NCI-H1417 (cell line): Measurements from ENCODE around the gene CORO1C.
"Not testable (repeated sequence)": the region's sequence is repeated elsewhere in the genome, so short reads cannot be mapped to it uniquely, and the experiment has no call there.

Experiments used
- DNase-seq, 3 experiments: peaks; one replicate each; lab custom pipeline; 2025; lab: John Stamatoyannopoulos, UW

CORO1C gene

DNA sequence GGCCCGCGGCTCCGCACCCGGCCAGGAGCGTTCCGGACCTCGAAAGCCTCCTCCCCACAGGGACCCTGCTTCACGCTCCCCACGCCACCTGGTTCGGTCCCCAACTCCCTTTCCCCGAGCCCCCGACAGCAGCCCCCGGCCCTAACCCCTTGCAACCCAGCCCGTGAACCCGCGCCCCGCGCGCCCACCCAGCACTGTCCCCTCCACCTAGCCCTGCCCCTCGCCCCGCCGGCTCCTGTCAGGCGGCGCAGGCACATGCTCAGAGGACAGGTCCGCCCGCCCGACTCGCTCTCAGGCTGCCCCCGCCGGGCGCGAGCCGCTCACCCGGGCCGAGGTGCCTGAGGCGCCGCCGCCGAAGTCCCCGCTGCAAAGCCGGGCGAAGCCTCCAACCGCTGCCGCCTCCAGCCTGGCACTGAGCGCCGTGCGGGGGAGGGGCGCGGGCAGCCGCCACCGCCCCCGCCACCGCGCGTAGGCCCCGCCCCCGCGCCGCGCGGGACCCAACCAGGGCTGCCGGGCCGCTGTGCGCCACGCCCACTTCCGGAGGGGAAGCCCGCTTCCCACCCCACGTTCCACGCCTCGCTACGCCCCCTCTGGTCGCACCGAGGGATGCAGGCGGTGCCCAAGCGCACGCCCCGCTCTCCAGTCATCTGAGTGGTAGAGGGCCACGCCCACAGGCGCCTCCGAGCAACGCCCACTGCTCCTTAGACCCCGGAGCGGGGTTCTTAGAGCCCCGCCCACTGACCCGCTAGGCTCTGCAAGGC, at the start of gene CORO1C:
Gene CORO1C, minus strand, starts transcription at position 414 of the 761 bp plus-strand sequence. CDS start 30,200 bp downstream, outside the sequence.
- DNase-seq, result peak; percentile 99

DNA sequence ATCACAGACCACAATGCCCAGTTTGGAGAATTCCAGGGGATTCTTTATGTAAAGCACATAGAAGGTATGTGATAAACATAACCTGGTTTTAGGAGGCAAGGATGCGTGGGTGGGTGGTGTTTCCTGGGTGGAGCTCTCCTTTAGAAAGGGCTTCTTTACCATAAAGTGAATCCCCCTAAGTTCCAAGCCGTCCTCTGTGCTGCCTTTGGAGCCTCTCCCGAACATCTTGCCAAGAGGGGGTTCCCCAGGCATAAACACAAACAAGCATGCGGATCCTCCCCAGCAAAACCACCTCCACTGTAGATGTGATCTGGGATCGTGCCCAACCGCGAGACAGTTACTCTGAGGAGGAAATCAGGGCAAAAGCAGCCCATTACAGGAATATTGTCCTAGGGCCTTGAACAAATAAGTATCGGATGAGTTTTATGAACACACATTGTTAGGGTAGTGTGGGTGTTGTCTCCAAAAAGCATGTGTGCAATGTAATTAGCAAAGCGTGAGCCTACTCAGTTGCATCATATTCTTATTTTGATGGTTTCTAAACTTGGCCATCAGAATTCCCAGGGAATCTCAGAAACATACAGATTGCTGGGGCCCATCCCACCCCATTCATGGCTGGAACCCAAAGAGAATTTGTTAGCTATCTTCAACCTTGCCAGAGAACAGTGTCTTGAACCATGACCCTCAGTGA, 48.8 kb upstream of the CORO1C start:
- DNase-seq, result no peak

DNA sequence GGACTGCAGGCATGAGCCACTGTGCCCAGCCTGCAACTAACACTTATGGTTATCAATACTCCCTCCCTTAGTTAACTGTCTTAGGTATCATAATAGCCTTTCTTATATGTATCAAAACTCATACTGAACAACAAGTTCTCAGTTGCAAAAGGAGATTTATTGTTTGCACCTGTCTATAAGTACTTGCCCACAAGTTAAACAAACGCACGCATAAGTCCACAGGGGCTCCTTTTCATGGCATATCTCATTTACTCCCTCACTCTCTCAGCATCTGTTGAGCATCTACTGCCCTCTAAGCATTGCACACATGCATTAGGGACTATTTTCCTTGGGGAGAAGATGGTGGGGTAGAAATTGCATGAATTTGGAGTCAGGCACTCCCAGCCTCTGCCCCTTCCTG, 46.7 kb upstream of the CORO1C start:
- peak; percentile 14 to 79 (median 52) for DNase-seq

DNA sequence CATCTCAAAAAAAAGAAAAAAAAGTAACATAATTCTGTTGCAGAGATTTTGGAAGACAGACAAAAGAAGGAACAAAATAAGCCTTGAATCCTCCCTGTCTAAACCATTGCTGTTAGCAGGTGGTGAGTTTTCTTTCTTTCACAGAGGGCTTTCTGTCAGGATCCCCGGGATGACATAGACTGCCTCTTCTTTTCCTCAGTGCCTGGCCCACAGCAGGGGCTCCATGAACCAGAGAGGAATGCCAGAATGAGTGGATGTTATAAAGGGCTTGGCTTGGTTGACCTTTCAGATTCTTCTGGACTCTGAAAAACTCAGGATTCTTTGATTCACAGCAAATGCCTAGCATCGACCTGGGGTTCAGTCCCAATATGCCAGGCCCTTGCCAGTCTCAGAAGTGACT, 45.8 kb upstream of the CORO1C start:
- DNase-seq, result no peak

DNA sequence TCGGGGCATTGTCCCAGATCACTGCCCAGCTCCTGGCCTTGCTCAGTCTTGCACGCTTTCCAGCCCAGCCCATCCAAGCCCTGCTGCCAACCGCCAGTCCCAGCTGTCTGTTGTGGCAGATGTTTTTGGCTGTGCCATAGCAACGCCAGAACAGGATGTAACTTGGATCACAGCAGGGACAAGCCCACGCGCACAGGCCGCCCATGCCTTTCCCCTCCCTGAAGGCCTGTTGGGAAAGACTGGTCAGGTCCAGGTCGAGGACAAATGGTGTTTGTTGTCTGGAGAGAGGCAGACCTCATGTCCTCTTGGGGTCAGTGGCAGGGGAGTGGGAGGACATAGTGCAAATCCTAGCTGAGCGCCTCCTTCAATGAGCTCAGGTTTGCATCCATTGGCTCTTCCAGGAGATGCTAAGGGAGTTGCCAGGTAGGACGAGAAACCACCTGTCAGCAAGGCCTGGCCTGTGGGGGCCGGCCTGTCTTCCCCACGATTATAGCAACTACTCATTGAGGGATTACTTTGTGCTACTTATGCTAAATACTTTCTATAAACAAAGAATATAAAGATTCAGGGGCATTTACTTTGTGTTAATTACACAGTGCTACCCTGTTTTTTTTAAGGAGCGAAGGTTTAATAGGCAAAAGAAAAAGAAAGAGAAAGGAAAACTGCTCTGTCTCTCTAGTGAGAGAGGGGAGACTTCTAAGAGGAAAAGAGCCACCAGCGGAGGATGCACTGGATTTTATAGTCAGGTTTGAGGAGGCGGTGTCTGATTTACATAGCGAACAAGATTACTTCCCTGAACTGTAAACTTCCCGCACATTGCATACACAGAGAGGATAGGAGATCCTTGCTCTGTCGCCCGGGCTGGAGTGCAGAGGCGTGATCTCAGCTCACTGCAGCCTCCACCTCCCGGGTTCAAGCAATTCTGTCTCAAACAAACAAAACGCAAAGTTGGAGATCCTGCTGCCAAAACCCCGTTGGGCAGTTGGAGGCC, 42.8 kb upstream of the CORO1C start:
- DNase-seq, result peak; percentile 25 to 90 (median 73)

DNA sequence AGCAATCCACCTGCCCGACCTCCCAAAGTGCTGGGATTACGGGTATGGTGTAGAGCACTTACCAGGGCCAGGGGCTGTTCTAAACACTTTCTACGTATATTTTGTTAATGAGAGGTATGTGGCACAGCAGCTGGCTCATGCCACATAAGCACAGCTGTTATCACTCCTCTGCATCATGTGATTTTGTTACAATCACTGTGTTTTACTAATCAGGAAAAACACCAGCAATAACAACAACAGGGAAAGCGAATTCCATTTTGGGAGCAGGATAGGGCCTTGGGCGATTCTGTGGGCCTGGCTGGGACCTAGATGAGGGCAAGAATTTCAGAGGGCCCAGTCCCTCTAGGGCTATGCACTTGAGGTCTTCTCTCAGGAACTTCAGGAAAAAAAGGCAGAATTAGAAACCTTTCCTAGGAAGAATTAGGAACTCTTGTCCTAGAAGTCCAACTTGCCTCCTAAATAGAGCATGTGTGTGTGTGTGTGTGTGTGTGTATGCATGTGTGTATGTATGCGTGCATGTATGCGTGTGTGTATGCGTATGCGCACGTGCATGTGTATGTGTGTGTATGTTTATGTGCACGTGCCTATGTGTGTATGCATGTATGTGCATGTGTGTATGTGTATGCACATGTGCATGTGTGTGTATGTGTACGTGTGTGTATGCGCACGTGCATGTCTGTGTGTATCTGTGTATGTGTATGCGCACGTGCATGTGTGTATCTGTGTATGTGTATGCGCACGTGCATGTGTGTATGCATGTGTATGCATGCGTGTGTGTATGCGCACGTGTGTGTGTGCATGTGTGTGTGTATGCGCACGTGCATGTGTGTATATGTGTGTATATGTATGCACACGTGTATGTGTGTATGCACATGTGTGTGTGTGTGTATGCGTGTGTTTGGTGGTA, 41.8 kb upstream of the CORO1C start:
- DNase-seq, result peak in 1 of 3 experiments; percentile 24

DNA sequence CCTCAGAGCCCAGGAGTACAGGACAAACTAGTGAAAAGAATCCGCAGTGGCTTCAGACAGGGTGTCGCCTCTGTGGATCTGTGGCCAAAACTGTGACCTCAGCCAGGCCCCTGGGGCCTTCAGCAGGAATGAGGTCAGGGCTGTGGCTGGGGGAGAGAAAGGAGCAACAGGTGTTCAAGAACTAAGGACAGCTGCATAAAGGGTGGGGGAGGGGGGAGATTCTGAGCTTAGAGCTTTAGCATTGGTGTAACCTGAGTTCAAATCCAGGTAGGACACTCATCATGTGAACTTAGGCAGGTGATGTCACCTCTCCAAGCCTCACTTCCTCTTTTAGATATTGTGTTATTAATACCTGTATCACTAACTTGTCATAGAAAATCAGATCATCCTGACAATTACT, 40.9 kb upstream of the CORO1C start:
- DNase-seq, result peak in 2 of 3 experiments; percentile 10 to 62

DNA sequence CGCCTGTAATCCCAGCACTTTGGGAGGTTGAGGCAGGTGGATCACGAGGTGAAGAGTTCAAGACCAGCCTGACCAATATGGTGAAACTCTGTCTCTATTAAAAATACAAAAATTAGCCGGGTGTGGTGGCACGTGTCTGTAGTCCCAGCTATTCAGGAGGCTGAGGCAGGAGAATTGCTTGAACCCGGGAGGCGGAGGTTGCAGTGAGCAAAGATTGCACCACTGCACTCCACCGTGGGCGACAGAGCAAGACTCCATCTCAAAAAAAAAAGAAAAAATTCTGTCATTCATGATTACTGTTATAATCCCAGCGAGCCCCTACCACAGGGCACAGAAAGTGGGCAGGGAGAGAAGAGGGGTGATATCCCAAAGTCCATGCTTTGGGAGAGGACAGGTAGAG, 40.5 kb upstream of the CORO1C start:
- DNase-seq, result not testable (repeated sequence)

DNA sequence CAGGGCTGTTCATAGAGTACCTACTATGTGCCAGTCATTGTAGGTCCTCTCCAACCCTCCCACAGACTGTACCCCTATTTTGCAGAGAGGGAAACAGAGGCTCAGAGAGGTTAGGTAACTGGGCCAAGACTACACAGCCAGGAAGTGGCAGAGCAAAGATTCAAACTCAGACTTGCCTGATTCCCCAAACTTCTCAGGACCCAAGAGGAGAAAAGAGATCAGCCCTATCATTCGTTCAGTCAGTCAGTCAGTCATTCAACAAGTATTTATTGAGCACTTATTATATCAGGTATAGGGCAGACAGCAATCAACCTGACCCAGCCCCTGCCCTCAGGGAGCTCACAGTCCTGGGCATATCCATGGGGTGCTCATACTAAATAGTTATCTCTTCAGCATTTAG, 39.6 kb upstream of the CORO1C start:
- DNase-seq, result no peak

DNA sequence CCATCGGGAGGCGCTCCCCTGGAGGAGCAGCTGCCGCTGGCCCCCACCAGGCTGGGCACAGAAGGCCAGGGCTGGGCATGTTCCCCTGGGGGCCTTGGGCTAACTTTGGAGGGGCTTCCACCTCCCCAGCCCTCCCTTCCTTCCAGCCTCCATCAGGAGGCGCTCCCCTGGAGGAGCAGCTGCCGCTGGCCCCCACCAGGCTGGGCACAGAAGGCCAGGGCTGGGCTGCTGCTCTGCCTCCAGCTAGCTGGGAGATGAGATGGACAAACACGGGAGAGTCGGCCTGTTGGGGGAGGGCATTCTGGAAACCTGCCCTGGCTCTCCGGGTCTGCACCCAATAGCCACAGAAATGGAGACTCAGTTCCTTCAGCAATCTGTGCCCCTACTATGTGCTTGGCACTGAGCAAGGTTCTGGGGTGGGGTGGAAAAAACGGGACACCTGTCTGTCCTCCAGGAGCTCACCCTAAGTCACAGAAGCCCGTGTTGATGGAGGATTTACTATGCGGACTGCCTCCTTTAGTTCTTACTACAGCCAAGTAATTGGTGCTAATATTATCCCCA, 39.0 kb upstream of the CORO1C start:
- no peak for DNase-seq

DNA sequence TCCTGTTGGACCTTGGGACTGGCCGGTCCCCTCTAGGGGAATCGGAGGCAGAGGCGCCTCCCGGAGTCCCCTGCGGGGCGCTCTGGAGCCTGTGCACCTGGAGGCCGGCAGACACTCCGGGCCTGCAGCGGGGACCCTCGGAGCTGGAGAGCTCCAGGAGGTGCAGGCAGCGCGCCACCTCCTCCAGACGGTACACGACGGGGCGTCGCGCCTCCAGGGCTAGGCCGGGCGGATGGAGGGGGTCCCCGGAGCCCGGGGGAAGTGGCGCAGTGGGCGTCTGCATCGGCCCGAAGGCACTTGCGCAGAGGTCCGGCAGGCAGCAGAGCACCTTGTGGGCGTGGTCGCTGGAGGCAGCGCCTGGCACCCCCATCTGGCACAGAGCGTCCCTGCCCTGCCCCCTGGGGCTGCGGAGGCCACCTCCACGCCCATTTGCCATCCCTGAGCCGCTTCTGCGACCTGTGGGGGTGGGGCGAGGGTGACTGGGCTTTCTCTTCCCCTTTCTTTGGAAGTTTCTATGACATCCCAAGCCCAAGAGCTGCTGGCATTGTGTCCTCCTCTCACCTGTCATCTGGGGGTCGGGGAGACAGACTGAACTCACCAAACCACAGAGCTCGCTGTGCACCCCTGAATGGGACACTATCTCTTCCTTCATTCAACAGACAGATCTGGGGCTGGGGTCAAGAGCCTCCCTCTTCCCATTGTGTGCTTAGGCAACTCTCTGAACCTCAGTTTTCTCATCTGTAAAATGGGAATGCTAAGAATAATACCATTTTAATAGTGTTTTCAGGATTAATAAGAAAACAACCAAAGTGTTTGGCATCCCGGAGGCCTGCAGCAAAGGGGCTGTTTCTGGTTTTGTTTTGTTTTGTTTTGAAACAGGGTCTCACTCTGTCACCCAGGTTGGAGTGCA, 37.5 kb upstream of the CORO1C start:
- peak in 2 of 3 experiments; percentile 84 to 89 for DNase-seq

DNA sequence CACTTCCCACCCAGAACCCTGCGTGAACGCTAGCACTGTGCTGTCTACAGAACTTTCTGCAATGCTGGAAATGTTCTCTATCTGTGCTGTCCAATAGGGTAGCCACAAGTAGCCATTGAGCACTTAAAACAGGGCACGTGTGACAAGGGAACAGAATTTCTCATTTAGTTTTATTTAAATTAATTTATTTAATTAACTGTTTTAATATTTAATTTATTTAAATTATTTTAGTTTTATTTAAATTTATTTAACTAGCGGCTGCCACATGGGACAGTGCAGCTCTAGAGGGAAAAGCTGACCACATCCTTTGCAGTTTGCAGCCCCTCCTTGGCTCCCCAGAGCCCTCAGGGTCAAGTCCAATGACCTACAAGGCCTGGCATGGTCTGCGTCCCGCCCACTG, 35.0 kb upstream of the CORO1C start:
- no peak for DNase-seq

DNA sequence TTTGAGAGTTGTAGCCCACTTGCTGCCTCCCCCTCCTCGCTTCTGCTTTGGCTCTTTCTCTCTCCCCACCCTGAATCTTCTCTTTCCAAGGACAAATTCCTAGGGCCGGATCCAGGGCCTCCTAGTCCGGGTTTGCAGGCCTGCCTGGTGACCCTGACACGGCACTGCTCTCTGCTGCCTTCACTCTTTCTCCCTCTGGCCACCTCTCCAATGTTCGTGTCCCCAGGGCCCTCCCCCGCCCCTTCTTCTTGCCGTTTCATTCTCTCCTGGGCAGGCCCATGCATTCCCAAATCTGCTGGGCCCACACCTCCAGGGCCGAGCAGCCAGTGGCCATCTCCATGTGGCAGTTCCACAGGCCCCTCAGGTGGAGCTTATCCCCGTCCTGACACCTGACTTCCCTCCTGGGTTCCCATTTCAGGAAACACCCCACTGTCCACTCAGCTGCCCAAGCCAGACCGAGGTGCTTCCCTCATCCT, 34.0 kb upstream of the CORO1C start:
- DNase-seq, result no peak

DNA sequence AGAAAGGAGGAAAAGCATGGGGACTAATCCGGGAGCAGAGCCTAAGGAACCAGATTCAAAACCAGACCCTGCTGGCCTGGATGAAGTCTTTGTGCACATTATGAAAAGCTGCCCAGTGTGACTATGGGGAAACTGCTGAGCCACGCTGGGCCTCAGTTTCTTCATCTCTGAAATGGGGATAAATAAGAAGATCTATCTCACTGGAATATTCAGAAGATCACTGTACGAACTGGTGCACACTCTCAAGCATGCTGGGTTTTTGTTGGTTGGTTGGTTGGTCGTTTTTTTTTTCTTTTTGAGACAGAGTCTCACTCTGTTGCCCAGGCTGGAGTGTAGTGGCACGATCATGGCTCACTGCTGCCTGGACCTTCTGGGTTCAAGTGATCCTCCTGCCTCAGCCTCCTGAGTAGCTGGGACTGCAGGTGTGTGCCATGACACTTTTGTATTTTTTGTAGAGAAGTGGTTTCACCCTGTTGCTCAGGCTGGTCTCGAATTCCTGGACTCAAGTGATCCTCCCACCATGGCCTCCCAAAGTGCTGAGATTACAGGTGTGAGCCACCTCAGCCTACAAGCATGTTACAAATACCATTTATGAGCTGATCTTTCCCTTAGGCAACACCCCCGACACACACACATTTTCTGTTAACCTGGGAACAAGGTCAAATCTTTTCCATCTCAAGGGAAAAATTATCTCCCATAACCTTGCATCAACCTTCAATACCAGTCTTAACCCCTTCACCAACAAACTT, 33.4 kb upstream of the CORO1C start:
- DNase-seq, result no peak

DNA sequence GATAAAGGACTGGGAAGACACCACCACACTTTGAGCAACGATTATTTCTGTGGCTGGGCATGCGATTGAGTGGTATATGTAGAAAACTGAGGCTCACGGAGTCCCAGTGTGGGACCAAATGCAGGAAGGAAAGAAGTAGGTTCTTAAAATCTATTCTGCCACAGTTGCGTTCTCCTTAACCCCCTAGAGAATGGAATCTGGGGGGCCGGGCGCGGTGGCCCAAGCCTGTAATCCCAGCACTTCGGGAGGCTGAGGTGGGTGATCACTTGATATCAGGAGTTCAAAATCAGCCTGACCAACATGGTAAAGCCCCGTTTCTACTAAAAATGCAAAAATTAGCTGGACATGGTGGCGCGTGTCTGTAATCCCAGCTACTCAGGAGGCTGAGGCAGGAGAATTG, 29.9 kb upstream of the CORO1C start:
- no peak for DNase-seq

DNA sequence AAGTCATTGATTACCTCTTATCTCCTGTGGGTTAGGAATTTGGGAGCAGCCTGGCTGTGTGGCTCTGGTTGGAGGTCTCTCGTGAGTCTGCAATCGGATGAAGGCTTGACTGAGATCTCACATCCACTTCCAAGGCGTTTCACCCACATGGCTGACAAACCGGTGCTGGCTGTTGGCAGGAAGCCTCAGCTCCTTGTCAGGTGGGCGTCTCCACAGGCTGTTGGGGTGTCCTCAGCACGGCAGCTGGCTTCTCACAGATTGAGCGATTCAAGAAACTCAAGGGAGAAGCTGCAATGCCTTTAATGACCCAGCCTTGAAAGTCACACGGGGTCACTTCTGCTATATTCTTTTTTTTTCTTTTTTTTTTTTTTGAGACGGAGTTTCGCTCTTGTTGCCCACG, 28.6 kb upstream of the CORO1C start:
- DNase-seq, result no peak

DNA sequence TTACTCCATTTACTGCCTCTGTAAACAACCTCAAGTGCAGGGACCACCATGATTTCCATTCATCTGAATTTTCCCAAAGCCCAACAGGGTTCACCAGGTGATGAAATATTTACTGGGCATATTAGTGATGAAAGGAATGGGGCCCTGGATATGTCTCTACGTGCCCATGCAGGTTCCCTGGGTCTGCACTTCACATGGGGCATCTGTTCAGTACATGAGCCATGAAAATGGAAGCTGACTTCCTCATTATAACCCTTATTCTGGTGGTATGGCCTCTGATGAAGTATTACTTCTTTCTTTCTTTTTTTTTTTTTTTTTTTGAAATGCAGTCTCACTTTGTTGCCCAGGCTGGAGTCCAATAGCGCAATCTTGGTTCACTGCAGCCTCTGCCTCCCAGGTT, 26.5 kb upstream of the CORO1C start:
- peak in 2 of 3 experiments; percentile 22 to 57 for DNase-seq

DNA sequence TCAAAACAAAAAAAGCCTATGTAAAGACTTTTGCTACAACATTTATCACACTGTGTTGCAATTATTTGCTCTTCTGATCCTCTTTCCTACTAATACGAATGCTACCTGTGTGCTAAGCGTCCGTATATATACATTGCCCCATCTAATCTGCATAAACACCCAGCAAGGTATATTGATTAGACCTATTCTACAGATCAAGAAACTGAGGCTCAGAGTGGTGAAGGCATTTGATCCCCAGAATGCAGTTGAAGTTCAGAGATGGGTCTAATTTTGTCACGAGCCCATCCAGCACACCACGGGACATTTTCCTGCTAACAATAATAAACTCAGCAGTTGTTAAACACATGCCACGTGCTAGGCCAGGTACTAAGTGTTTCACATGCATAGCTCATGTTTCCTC, 25.1 kb upstream of the CORO1C start:
- DNase-seq, result no peak

DNA sequence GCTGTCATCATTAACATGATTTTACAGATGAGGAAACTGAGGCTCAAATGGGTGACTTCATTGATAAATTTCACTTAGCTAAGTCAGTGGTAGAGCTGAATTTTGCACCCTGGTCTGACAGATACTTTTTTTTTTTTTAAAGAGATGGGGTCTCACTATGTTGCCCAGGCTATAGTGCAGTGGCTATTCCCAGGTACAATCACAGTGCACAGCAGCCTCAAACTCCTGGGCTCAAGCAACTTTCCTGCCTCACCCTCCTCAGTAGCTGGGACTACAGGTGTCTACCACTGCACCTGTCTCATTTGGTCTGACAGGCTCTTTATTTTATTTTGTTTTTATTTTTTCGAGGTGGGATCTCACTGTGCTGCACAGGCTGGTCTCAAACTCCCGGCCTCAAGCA, 24.2 kb upstream of the CORO1C start:
- DNase-seq, result no peak
